Activated T-cell treated with anti-CD3 and anti-CD28 coated beads, Interleukin-2, amount 50 U/mL, for 48 hours (primary cell): ENCODE measurements around the gene ASIC3.
"Not testable (repeated sequence)": the region's sequence is repeated elsewhere in the genome, so short reads cannot be mapped to it uniquely, and the experiment has no call there.

Experiments
- DNase-seq, 2 experiments: peaks; one replicate each; pipeline ENCODE4 v3.0.0-alpha.2; 2020

Gene ASIC3

DNA sequence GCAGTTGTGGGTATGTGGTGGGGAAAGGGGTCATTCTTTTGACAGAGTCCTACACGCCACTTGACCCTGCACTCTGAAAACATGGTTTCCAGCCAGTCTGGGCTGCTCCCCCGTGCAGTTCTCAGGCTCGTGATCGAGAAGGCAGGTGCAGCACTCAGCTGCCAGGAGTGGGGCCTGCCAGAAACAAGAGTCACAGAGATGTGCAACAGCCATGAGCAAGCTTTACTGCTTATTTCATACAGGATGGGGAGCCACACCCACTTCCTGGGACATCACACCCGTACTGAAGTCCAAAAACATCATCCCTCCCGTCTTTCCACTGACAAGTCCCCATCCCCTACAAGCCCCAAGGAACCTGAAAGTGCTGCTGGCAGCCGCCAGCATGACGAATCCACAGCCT lies 33.4 kb upstream of the ASIC3 start:
- peak in 1 of 2 experiments; percentile 52 for DNase-seq

DNA sequence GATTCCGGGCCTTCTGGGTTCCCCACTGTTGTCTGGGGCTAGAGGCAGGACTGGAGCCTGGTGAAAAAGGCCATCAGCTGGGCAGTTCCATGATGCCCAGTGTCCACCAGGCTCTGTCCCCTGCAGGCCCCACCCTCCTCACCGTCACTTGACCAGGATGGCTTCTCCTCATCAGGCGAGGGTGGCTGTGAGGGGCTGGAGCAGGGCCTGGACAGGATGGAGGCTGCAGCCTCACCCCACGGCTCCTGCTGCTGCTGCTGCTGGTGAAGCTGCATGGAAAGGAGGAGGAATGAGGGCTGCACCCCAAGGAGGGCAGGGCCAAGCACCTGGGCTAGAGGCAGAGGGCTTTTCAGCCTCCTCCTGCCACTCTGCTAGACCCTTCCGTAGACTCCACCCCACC lies 32.4 kb upstream of the ASIC3 start:
- DNase-seq: no peak

DNA sequence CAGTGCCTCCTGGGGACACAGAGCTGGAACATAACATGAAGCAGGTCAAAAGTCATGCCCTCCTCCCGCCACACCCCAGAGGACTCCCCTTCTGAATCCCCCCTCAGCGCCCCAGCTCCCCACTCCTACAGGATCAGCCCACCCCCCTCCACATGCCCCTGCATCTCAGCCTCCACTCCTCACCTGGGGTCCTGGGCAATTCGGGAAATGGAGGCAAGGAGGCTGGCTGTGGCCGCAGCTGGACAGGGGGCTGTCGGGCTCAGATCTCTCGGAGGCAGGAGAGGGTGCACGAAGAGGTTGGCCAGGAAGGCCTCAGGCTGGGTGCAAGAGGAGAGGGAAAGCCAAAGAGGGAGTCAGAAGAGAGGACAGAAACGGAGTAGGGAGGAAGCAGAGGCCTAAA lies 31.8 kb upstream of the ASIC3 start:
- DNase-seq: no peak

DNA sequence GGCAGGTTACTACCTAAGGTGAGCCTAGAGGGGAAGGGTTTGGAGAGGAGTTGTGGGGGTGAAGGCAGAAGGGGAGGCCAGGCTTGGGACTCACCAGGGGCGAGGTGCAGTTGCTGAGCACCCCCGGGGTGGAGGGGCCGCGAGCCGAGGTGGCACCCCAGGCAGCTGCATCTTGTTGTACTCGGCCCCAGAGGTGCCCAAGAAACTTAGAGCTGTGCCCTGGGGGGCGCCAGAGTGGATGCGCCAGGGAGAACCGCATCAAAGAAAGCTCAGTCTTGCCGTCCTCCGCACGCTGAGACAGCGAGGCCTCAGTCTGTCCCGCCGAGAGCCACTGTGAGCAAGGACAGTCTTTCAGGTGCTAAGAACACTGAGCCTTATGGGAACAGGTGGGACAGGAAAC lies 31.4 kb upstream of the ASIC3 start:
- DNase-seq: no peak

DNA sequence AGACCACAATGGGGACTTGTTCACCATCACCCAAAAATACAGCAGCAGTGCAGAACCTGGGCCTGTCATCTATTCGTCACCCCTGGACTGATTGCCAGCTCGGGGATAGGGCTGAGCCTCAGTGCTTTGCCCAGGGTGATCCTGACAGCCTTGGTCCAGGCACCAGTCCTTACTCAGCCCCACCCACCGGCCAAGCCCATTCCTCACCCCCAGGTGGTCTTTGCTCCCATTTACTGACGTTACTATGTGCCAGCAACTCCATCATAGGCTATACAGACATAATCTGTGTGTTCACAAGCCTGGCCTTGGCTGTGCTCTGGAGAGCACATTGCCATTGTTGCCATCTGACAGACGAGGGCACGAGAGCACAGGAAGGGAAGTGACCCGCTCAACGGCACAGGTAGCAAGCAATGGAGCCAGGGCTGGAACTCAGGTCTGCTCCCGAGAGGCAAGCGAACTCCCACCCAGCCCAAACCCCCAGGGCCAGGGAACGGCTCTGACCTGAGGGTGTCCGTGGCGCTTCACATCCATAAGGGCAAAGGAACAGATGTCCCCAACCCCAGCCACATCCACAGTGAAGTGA lies 30.9 kb upstream of the ASIC3 start:
- peak in 1 of 2 experiments; percentile 49 for DNase-seq

DNA sequence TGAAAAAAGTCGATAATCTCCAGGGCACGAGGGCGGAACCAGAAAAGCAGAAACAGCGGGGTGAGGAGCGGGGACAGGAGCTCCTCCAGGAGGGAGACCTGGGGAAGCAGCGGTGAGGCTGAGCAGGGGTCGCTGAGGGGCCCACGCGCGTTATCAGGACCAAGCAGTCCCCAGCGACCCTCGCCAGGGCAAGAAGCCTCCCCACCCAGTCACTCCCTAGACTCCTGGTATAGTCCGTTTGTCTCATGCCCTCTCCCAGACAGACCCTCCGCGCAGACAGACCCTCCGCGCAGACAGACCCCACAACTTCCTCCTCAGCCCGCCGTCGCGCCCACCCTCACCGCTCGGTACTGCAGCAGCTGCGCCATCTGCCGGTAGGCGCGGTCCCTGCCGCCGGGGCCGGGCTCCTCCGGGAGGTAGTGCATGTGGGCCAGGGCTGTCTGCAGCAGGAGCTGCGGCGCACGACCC lies 30.3 kb upstream of the ASIC3 start:
- peak; percentile 91 to 92 for DNase-seq

DNA sequence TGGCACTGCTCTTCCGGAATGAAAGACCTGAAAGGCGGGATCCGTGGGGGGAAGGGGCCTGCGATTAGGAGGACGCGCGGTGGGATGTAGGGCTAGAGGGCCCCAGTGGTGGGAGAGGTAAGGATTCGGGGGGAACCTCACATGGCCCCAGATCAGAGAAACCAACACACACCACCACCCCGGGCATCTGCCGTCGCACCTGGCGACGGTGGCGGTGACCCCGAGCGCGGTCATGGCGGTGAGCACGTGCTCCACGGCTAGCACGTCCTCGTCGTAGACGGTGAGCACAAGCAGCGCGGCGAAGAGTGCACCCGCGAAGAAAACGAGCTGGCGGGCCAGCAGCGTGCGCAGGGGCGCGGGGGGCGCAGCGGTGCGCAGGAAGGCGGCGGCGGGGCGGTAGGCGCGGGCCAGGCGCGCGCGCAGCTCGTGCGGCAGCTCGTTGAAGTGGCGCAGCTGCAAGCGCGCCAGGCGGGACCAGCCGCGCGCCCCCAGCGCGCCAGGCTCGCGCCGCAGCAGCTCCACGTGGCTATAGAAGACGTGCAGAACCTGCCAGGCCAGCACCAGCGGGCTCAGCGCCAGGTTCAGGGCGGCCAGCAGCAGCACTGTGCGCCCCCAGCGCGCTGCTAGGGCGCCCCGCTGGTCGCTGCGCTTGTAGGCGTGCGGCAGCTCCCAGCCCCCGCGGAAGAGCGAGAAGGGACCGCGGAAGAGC lies 29.8 kb upstream of the ASIC3 start:
- DNase-seq: peak; percentile 61 to 71

DNA sequence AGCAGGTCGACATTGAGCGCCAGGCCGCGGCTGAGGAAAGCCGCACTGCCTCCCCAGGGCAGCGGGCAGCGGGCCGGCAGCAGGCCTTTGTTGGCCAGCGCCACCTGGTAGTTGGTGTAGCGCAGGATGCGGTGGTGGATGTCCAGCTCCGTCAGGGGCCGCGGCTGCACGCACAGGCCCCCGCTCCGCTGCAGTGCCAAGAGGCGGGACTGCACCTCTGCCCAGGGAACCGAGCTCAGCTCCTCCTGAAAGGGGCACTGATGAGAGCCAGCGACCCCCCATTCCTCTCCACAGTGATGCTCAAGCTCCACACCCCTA lies 29.2 kb upstream of the ASIC3 start:
- no peak for DNase-seq

DNA sequence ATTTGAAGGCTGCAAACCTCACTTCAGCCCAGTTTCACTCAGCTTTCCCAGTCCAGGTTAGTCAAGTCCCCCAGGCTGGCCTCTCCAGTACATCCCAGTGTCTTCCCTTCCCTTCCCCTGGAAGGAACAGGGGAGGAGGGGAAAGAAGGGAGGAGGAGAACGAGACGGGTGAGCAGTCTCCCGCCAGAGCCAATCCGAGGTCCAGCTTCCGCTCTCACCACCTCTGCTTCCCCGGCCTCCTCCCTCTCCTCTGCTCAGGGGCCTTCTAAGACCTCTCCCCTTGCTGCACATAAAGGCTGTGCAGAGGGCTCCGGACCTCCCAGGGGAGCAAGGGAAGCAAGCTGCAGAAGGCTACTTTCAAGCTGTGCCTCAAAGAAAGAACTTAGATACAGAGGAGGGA lies 28.1 kb upstream of the ASIC3 start:
- DNase-seq: no peak

DNA sequence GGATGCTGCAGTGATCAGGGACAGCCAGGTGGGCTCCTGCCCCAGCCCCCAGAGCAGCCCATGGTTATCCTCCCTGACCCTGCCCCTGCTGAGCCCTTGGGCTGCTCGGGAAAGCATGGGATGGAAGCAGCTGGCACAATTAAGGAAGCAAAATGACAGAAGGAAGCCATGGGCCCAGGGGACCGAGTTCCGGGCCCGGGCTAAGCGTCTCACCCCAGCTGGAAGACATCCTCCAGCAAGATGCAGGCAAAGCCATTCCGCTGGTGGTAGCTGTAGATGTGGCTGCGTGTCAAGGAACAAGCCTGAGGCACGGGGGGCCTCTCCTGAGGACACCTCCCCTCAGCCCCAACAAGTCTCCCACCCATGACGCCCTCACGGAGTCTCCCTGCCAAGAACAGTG lies 25.1 kb upstream of the ASIC3 start:
- no peak for DNase-seq

DNA sequence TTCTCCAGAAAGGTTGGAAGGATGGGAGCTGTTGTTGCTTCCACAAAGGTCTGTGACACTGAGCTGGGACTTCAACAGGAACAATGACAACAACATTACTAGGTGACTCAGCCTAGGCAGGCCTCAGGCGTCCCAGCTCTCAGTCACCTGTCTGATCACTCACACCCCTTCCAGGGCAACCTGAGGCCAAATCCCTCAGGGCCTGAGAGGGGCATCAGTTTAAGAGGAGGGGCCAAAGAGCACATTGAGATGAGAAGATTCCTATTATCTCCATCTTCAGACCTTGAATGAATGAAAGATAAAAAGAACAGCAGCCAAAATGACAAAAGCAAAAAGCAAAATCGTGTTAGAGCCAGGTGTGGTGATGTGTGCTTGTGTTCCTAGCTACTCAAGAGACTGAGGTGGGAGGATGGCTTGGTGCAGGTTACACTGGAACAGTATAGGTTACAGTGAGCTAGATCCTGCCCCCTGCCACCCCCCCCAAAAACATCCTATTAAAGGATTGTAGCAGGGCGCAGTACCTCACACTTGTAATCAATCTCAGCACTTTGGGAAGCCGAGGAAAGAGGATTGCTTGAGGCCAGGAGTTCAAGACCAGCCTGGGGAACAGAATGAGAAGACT lies 23.8 kb upstream of the ASIC3 start, which contains the start of gene ATG9B:
Gene ATG9B (minus strand): TSS at position 60 of the 622 bp plus-strand sequence. CDS start 71 bp downstream, outside the sequence.
- no peak for DNase-seq

DNA sequence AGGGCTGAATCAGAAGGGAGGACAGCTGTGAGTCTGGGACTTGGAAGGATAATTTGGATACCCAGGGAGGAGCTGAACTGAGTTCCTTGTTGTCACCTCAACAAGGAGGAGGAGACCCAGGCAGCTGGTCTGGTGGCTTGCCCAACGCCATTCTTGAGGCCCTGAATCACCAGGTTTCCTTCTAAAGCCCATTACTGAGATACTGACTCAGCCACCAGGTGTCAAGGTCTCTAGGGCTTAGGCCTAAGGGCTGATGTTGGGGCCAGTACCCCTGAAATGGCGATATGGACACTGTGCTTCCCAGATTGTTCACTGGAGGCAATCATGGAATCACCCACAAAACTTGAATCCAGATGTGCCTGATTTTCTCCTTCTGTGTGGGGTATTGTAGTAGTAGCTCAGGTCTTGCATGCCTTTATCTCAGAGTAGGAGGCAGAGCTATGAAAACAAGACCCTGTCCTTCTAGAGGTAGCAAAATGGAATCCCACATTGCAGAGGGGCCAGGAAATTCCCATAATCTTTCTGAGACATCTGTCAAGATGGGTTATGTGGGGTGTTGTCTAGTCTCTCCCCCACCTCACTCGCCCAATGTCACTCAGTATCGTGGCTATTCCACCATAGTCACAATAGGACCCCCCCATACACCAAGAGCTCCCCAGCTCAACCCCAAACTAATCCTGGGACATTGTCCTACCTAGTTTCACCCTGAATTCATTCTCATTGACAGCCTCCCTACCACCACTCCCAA lies 22.2 kb upstream of the ASIC3 start:
- DNase-seq: no peak

DNA sequence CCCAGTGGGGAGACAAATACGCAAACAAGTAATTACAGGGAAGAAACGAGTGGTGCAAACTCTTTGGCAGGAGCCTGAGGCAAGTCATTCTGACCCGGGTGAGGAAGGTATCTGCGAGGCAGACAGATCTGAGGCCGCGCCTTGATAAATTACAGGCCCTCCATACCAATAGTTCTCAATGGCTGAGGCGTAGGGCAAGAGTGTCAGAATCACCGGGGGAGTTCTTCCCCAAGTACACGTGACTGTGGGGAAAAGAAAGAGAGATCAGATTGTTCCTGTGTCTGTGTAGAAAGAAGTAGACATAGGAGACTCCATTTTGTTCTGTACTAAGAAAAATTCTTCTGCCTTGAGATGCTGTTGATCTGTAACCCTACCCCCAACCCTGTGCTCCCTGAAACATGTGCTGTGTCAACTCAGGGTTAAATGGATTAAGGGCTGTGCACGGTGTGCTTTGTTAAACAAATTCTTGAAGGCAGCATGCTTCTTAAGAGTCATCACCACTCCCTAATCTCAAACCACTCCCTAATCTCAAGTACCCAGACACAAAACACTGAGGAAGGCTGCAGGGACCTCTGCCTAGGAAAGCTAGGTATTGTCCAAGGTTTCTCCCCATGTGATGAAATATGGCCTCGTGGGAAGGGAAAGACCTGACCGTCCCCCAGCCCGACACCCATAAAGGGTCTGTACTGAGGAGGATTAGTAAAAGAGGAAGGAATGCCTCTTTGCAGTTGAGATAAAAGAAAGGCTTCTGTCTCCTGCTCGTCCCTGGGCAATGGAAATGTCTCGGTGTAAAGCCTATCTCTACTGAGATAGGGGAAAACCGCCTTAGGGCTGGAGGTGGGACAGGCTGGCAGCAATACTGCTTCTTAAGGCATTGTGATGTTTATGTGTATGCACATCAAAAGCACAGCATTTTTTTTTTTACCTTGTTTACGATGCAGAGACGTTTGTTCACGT lies 21.3 kb upstream of the ASIC3 start:
- not testable (repeated sequence) for DNase-seq

DNA sequence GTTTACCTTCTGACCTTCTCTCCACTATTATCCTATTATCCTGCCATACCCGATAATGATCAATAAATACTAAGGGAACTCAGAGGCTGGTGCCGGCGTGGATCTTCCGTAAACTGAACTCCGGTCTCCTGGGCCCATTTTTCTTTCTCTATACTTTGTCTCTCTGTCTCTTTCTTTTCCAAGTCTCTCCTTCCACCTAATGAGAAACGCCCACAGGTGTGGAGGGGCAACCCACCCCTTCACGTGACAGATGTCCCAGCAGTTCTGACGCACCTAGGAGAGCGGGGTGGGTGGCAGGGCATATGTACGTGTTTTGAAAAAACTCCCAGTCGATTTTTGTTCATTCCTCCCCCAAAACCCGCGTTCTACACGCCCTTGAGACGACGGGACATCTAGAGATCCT lies 20.6 kb upstream of the ASIC3 start:
- not testable (repeated sequence) for DNase-seq

DNA sequence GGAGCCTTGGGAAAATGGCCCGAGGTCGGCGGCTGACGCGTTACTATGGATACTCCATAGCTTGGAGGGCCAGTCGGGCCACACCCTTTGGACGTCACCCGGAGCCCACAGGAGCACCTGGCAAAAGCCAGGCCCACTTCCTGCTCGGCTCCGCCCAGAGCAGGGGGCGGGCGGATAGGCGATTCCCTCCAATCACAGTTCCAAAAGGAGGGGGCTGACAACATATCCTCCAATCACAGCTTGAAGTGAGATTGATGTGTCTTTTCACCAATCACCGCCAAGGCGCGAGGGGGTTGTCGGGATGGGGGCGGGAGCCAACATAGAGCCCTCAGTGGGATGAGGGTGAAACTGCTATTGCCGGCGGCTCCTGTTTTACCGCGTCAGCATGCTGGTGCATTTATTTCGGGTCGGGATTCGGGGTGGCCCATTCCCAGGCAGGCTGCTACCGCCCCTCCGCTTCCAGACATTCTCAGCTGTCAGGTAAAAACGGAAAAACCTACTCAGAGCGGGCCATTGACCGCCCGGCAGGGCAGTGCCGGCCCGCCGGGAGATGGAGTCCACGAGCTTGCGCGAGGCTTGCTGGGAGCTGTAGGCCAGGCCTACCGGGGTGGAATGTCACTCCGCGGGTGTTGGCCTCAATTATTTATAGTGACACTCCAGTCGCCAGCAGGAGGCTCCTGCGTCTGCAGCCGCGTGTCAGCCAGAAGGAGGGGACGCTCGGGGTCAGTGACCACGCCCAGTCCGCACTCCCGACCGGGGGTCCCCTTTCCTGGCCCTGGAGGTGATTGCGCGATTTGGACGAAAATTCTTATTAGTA lies 20.0 kb upstream of the ASIC3 start, which contains the start of gene ABCB8:
Gene ABCB8 (plus strand): TSS at position 320 of the 817 bp plus-strand sequence. CDS start 66 bp downstream, at position 386.
- DNase-seq: peak; percentile 99

DNA sequence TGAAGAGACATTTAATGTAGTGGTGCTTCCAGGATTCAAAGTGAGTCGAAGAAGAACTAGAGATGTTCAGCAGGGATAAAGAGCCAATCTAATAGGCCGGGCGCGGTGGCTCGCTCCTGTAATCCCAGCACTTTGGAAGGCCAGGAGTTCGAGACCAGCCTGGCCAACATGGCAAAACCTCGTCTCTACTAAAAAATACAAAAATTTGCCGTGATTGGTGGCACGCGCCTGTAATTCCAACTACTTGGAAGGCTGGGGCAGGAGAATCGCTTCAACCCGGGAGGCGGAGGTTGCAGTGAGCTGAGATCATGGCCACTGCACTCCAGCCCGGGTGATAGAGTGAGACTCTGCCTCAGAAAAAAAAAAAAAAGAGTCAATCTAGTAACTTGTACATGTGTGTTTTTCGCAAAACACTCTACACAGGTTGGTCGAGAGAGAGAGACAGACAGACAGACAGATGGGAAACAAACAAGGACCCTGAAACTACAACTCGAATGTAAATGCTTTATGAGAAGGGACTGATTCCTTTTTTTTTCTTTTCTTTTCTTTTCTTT lies 19.3 kb upstream of the ASIC3 start:
- no peak for DNase-seq

DNA sequence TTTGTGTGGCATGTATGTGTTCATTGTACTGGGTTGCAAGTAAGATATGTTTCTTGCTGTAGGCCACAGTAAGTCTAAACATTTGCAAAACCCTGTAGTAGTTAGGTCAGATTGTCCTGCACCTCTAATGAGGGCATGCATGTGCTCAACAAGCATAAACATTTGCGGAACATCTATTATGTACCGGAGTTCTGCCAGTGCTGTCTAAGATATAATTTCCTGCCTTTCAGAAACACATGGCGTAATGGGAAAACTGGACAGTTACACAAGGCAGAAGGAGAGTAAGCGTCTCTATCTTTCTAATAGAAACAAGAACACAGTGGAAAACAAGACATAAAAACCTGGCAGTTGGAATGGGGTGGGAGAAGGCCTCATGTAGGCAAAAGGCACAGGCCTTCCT lies 17.3 kb upstream of the ASIC3 start:
- DNase-seq: no peak

DNA sequence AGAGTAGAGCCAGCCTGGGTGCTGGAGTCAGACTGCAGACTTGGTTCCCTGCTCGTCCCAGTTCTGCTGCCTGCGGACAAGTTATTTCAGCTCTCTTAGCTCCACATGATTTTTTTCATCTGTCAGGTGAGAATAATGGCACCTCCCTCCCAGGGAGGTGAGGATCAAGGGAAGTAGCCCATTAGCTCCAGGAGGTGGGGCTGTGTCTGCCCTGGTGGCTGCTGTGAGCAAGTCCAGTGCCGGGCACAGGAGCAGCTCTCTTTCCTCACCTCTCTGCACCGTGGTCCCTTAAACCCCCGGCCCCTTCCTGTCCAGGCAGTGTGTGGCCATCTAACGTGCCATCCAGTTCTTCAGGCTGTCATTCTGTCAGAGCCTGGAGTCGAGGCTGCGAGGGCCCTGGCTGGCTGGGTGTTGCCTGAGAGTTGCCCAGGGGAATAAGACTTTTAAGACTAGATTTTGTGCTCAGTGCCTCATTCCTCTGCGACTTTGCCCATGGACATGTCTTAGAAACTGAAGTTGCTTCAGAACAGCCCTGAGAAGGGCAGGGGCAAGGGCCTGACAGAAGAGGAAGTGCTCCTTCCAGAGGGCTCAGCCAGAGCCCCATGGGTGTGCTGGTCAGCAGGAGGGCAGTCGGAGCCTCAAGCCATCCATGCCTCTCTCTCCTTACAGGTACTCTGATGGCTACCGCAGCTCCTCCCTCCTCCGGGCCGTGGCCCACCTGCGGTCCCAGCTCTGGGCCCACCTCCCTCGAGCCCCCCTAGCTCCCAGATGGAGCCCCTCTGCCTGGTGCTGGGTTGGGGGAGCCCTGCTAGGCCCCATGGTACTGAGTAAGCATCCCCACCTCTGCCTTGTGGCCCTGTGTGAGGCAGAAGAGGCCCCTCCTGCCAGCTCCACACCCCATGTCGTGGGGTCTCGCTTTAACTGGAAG lies 15.1 kb upstream of the ASIC3 start:
- DNase-seq: no peak

DNA sequence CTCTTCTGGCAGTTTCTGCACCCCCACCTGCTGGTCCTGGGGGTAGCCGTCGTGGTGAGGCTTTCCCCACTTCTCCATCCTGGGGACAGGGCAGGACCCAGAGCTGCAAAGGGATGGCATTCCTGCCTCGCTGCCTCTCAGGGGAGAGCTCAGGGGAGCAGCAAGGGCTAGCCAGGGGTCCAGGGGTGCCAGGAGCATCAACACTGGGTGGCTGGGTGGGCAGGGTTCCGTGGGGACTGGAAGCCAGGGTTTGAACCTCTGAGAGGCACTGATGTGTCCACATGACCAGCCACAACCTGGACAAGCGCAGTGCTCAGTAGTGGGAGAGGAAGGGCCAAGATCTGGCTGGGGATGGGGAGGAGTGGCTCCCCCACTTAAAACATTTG lies 14.5 kb upstream of the ASIC3 start:
- DNase-seq: no peak
